HepG2 (cell line): Measurements from ENCODE around the gene FOLR1. TPM values are rescaled to one million over a fixed set of nuclear protein-coding genes. Genes with fewer than 3 reads are reported as not detected.

ENCODE experiments used
- ASH2L ChIP-seq: fragments of 300-600, 200-600 bp; sonication (generic); IDR thresholded peaks from 2 replicates; pipeline ENCODE4 v1.7.0; 2017; ENCODE audit warnings: low read depth, mild to moderate bottlenecking, moderate library complexity, mixed read lengths, low read length; ENCODE audit not compliant: insufficient read length
- CBFB ChIP-seq: sonication (generic); formaldehyde crosslinking; IDR thresholded peaks from 2 replicates; pipeline ENCODE4 v1.4.0; 2020; ENCODE audit warnings: missing genetic modification reagents
- CENPX ChIP-seq: sonication (generic); formaldehyde crosslinking; IDR thresholded peaks from 2 replicates; pipeline ENCODE4 v1.9.0; 2021; ENCODE audit warnings: mild to moderate bottlenecking, missing genetic modification reagents, moderate library complexity
- GLI4 ChIP-seq: sonication (generic); formaldehyde crosslinking; IDR thresholded peaks from 2 replicates; pipeline ENCODE4 v1.5.1; 2020; ENCODE audit warnings: missing genetic modification reagents, mild to moderate bottlenecking, moderate library complexity, borderline replicate concordance
- MXI1 ChIP-seq: IDR thresholded peaks from 3 replicates; pipeline ENCODE4 v1.6.1; 2012; ENCODE audit warnings: low read depth, low read length, inconsistent platforms, borderline replicate concordance
- NR2C2 ChIP-seq: sonication (generic); formaldehyde crosslinking; IDR thresholded peaks from 2 replicates; pipeline ENCODE4 v1.4.0; 2020; ENCODE audit warnings: missing genetic modification reagents, mild to moderate bottlenecking, moderate library complexity, borderline replicate concordance
- PLRG1 ChIP-seq: fragments of 450-650 bp; conservative IDR thresholded peaks from 2 replicates; pipeline ENCODE4 v1.6.1; 2016
- RFX1 ChIP-seq: fragments of 450-650 bp; IDR thresholded peaks from 2 replicates; pipeline ENCODE4 v1.6.1; 2017
- SIN3B ChIP-seq: fragments of 150-350 bp; IDR thresholded peaks from 2 replicates; pipeline ENCODE4 v1.6.1; 2014; ENCODE audit warnings: low read length
- SP2 ChIP-seq: sonication (generic); formaldehyde crosslinking; IDR thresholded peaks from 2 replicates; pipeline ENCODE4 v1.5.1; 2020; ENCODE audit warnings: mild to moderate bottlenecking, missing genetic modification reagents
- SRSF1 ChIP-seq: fragments of 200-400 bp; formaldehyde crosslinking; optimal IDR thresholded peaks from 2 replicates; pipeline ENCODE3; 2017; ENCODE audit warnings: mild to moderate bottlenecking, low read depth, low read length, moderate library complexity
- YEATS4 ChIP-seq: sonication (generic); formaldehyde crosslinking; IDR thresholded peaks from 2 replicates; pipeline ENCODE4 v1.4.0; 2020; ENCODE audit warnings: missing genetic modification reagents, borderline replicate concordance
- ZNF563 ChIP-seq: sonication (generic); formaldehyde crosslinking; IDR thresholded peaks from 2 replicates; pipeline ENCODE4 v1.8.0; 2022; ENCODE audit warnings: mild to moderate bottlenecking, moderate library complexity, missing genetic modification reagents
- ZNF788 ChIP-seq: sonication (generic); formaldehyde crosslinking; IDR thresholded peaks from 2 replicates; pipeline ENCODE4 v1.5.0; 2020; ENCODE audit warnings: mild to moderate bottlenecking, missing genetic modification reagents, borderline replicate concordance
- polyA plus RNA-seq, 8 experiments: library from polyadenylated mRNA; depleted of rRNA in 3 of 8; stranded (reverse) in 7 of 8; unstranded in 1 of 8; fragments of >200 nt; fragmentation: Illumina TruSeq in 4 of 8; extraction: Trizol in 4 of 8; gene quantifications; 2 replicates each; pipeline versions ENCODE4 v1.2.1 to v1.2.3, GENCODE V29; 2011 to 2016; ENCODE audit warnings: low read depth in 4 of 8, missing spikeins in 1 of 8, mixed read lengths in 1 of 8; ENCODE audit not compliant: insufficient read depth in 1 of 8
- total RNA-seq, 5 experiments: library from RNA; depleted of rRNA; stranded (reverse); fragments of >200 nt; fragmentation: Illumina TruSeq; extraction: Trizol; gene quantifications; 2 replicates each; pipeline ENCODE4 v1.2.3, GENCODE V29; 2016; ENCODE audit warnings: low read depth in 1 of 5
- TF ChIP-seq, protein P1 (sequence below): sonication (generic); formaldehyde crosslinking; IDR thresholded peaks from 2 replicates; pipeline ENCODE4 v1.4.0; 2020; ENCODE audit warnings: missing genetic modification reagents
- TF ChIP-seq, protein P2 (sequence below): IDR thresholded peaks from 2 replicates; pipeline ENCODE4 v1.6.1; 2012; ENCODE audit warnings: inconsistent platforms
- TF ChIP-seq, protein P3 (sequence below): sonication (generic); formaldehyde crosslinking; IDR thresholded peaks from 2 replicates; pipeline ENCODE4 v1.4.0; 2020; ENCODE audit warnings: missing genetic modification reagents, mild to moderate bottlenecking, borderline replicate concordance
- TF ChIP-seq, protein P4 (sequence below): sonication (generic); formaldehyde crosslinking; conservative IDR thresholded peaks from 2 replicates; pipeline ENCODE4 v1.4.0; 2020; ENCODE audit warnings: missing genetic modification reagents
- TF ChIP-seq, protein P5 (sequence below): sonication (generic); formaldehyde crosslinking; IDR thresholded peaks from 2 replicates; pipeline ENCODE4 v1.8.1; 2023; ENCODE audit warnings: mild to moderate bottlenecking, moderate library complexity, missing genetic modification reagents
- TF ChIP-seq, protein P6 (sequence below): sonication (generic); formaldehyde crosslinking; IDR thresholded peaks from 2 replicates; pipeline ENCODE4 v1.8.0; 2022; ENCODE audit warnings: mild to moderate bottlenecking, missing genetic modification reagents, moderate library complexity

Gene FOLR1
- total and polyA plus RNA-seq, 2 of the 13 experiments (the other 11 are each of a cell fraction or from before 2014, with no cell fraction given): 0.20 TPM; not detected in 1

DNA sequence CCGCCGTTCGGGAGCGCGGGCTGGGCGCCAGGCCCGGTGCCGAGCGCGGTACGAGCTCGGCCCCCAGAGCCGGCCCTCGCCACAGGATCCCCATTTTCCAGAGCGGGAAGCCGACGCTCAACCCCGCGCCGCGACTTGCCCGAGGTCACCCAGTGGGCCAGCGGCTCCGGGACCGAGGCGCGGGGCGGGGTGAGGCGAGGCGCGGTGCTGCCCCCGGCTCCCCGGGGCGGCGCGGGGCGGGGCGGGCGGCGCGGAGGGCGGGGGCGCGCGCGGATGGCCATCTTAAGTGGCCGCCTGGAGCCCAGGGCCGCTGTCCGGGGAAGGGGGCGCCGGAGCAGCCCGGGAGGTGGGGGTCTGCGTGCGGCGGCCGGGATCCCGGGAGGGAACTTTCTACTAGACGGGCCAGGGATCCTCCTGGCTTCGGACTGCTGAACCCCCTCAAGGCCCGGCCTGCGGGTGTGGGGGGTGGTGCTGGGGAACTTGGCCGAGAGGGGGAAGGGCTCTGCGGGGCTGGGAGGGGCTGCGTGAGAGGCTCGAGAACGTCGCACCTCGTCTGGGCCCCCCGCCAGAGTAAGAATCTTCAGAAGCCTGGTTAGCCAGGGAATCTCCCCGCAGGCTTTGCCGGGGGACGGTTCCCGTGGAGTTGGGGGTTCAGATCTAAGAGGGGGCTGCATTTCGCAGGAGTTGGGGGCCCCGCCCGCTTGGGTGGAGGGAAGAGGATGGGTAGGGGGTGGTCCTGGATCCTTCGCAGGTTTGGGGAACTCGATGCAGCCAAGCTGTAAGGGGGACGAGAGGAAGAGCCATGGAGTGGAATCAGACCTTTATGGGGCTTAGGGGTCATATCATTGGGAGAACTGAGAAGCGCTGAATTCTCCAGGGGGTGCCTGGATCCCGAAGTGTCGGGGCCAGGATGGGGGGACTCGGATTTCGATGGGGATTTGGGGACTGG, 31.9 kb downstream of the FOLR1 start (continued):
- TF ChIP-seq, protein P1, sequence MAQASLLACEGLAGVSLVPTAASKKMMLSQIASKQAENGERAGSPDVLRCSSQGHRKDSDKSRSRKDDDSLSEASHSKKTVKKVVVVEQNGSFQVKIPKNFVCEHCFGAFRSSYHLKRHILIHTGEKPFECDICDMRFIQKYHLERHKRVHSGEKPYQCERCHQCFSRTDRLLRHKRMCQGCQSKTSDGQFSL (CRISPR knock-in tag): peak; percentile 63; the same call in 1 of the 2 replicates
- TF ChIP-seq, protein P2, sequence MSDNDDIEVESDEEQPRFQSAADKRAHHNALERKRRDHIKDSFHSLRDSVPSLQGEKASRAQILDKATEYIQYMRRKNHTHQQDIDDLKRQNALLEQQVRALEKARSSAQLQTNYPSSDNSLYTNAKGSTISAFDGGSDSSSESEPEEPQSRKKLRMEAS: no peak
- TF ChIP-seq YEATS4 (CRISPR knock-in tag): no peak
- TF ChIP-seq, protein P3, sequence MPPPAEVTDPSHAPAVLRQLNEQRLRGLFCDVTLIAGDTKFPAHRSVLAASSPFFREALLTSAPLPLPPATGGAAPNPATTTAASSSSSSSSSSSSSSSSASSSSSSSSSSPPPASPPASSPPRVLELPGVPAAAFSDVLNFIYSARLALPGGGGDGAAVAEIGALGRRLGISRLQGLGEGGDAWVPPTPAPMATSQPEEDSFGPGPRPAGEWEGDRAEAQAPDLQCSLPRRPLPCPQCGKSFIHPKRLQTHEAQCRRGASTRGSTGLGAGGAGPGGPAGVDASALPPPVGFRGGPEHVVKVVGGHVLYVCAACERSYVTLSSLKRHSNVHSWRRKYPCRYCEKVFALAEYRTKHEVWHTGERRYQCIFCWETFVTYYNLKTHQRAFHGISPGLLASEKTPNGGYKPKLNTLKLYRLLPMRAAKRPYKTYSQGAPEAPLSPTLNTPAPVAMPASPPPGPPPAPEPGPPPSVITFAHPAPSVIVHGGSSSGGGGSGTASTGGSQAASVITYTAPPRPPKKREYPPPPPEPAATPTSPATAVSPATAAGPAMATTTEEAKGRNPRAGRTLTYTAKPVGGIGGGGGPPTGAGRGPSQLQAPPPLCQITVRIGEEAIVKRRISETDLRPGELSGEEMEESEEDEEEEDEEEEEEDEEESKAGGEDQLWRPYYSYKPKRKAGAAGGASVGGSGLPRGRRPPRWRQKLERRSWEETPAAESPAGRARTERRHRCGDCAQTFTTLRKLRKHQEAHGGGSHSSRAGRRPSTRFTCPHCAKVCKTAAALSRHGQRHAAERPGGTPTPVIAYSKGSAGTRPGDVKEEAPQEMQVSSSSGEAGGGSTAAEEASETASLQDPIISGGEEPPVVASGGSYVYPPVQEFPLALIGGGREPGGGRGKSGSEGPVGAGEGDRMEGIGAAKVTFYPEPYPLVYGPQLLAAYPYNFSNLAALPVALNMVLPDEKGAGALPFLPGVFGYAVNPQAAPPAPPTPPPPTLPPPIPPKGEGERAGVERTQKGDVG: no peak
- TF ChIP-seq PLRG1: no peak
- peak; percentile 7 for TF ChIP-seq ASH2L
- 0 out of 3 replicates have a peak, but pooled peaks have one; percentile 1 for TF ChIP-seq MXI1
- TF ChIP-seq GLI4 (CRISPR knock-in tag): no peak
- TF ChIP-seq SP2 (CRISPR knock-in tag): no peak
- TF ChIP-seq, protein P4, sequence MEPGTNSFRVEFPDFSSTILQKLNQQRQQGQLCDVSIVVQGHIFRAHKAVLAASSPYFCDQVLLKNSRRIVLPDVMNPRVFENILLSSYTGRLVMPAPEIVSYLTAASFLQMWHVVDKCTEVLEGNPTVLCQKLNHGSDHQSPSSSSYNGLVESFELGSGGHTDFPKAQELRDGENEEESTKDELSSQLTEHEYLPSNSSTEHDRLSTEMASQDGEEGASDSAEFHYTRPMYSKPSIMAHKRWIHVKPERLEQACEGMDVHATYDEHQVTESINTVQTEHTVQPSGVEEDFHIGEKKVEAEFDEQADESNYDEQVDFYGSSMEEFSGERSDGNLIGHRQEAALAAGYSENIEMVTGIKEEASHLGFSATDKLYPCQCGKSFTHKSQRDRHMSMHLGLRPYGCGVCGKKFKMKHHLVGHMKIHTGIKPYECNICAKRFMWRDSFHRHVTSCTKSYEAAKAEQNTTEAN (CRISPR knock-in tag): no peak
- TF ChIP-seq, protein P5, sequence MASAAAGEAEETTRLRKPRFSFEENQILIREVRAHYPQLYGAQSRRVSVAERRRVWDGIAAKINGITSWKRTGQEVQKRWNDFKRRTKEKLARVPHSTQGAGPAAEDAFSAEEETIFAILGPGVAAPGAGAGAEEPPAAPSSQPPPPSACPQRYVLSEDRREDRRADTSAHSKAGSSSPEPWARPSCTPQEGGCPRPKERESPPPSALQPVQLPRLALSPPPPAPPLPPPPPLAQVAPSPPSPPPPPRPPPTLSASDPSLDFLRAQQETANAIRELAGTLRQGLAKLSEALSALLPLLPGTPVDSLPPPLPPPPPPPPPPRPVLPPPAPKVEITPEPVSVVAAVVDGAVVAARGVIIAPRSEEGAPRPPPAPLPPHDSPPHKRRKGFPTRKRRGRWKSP (CRISPR knock-in tag): 0 out of 2 replicates have a peak, but pooled peaks have one; percentile 21
- TF ChIP-seq ZNF563 (CRISPR knock-in tag): no peak
- no peak for TF ChIP-seq RFX1
- TF ChIP-seq SRSF1: peak; percentile 40
- no peak for TF ChIP-seq CENPX (CRISPR knock-in tag)
- TF ChIP-seq CBFB (CRISPR knock-in tag): no peak
- TF ChIP-seq SIN3B: no peak
- TF ChIP-seq, protein P6, sequence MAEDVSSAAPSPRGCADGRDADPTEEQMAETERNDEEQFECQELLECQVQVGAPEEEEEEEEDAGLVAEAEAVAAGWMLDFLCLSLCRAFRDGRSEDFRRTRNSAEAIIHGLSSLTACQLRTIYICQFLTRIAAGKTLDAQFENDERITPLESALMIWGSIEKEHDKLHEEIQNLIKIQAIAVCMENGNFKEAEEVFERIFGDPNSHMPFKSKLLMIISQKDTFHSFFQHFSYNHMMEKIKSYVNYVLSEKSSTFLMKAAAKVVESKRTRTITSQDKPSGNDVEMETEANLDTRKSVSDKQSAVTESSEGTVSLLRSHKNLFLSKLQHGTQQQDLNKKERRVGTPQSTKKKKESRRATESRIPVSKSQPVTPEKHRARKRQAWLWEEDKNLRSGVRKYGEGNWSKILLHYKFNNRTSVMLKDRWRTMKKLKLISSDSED (CRISPR knock-in tag): no peak
- TF ChIP-seq ZNF788 (CRISPR knock-in tag): no peak
- TF ChIP-seq NR2C2 (CRISPR knock-in tag): no peak
